GM21526 (cell line): Measurements from ENCODE around the gene CCDC32.
"Not testable (repeated sequence)": the region's sequence is repeated elsewhere in the genome, so short reads cannot be mapped to it uniquely, and the experiment has no call there.

Experiments used
- ATAC-seq: cut with Tn5 transposase; IDR thresholded peaks from one replicate; pipeline ENCODE4 v1.9.1; 2021; ENCODE audit warnings: moderate library complexity; ENCODE audit not compliant: unreplicated experiment, low FRiP score

CCDC32 gene

GRCh38 chr15:40564591-40565332, at the start of gene CCDC32:
CCDC32 (minus strand) TSS chr15:40565042; CDS start chr15:40563015, 2,027 bp downstream.
- peak; percentile 86 for ATAC-seq

- no peak for ATAC-seq
Measured at GRCh38 chr15:40613080-40613479, 48.2 kb upstream of the CCDC32 start.

- ATAC-seq: no peak
Measured at GRCh38 chr15:40603935-40604334, 39.1 kb upstream of the CCDC32 start.

GRCh38 chr15:40600956-40601355, 36.1 kb upstream of the CCDC32 start:
- no peak for ATAC-seq

- no peak for ATAC-seq
Measured at GRCh38 chr15:40598672-40599071, 33.8 kb upstream of the CCDC32 start.

- no peak for ATAC-seq
Measured at GRCh38 chr15:40598126-40598525, 33.3 kb upstream of the CCDC32 start.

DNA sequence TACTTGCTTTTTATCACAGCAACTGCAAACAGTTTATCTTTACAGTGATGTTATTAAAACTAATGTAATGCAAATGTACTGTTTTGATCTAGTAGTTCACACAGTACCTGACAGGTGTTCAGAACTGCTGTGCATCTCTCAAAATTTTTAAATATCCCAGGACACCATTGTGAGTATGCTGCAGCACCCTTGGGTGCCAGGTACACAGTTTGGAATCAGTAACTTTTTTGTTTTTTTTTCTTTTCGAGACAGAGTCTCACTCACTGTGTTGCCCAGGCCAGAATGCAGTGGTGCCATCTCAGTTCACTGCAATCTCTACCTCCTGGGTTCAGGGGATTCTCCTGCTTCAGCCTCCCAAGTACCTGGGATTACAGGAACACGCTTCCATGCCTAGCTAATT, 32.2 kb upstream of the CCDC32 start:
- no peak for ATAC-seq

- no peak for ATAC-seq
Measured at GRCh38 chr15:40595773-40596172, 30.9 kb upstream of the CCDC32 start.

DNA sequence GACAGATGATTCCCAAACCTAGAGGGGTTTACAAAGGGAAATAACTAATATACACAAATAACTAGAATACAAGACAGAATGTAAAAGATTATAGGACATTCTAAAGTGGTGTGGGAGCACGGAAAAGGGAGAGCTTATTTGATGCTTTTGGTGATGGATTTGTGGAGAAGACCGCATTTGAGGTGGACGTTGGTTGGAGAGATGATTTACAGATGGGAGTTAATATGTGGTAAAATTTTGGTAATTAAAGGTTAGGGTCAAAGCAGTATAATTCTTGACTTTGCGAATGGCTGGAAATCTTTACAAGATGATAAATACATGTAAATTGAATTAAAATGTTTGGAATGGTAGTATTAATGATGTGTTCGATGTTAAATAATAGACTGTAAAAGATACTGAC, 30.4 kb upstream of the CCDC32 start:
- no peak for ATAC-seq

- peak; percentile 36 for ATAC-seq
Measured at GRCh38 chr15:40594429-40594836, 29.6 kb upstream of the CCDC32 start.

DNA sequence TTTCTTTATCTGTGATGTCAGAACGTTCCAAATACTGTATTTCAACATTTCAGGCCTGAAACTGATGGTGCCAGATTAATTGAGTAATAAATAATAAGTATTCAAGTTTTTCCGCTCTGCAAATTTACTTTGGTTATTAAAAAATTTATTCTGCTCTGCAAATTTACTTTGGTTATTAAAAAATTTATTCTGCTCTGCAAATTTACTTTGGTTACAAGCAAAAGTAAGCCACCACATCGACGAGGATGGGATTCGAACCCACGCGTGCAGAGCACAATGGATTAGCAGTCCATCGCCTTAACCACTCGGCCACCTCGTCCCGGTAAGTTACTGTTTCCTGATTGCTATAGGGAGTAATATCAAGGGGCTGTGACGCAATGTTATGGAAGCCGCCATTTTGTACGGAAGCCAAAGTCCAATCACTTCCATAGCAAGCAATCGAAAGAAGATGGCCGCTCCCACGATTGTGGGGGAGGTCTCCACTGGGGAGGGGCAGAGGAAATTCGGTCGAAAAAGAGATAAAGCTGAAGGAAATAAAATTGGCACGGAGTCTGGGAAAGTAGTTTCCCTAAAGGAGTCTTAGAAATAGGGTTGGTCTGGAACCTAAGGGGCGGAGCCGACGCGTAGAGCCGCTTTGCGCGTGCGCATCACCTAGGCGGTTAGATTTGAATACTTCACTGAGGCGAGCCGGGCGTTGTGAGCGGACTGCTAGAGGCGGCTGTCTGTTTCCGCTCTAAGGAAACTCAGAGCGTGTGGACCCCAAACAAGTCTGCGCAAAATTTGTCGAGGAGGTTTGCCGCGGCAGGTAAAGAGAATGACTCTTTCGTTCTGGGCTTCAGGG, 29.0 kb upstream of the CCDC32 start, which contains the start of gene KNL1:
KNL1 (plus strand) TSS at position 662 of the 841 bp plus-strand sequence. CDS start 8,683 bp downstream, outside the sequence.
- ATAC-seq: peak; percentile 59

DNA sequence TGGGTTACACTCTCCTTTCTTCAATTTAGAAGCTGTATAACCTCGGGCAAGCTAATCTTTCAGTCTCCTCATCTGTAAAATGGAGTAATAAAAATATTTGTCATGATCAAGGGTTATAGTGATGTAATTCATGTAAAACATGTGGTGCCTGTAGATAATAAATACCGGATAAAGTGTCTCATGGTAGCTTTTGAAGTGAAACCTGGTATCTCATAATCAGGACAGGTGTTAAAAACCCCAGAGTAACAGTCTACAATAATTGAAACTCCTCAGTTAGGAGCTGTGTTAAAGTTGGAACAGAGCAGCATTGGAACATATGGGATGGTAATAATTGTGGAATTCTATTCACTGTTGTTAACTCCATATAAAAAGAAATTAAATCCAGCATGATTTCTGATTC, 28.3 kb upstream of the CCDC32 start:
- no peak for ATAC-seq

GRCh38 chr15:40591389-40591788, 26.5 kb upstream of the CCDC32 start:
- no peak for ATAC-seq

DNA sequence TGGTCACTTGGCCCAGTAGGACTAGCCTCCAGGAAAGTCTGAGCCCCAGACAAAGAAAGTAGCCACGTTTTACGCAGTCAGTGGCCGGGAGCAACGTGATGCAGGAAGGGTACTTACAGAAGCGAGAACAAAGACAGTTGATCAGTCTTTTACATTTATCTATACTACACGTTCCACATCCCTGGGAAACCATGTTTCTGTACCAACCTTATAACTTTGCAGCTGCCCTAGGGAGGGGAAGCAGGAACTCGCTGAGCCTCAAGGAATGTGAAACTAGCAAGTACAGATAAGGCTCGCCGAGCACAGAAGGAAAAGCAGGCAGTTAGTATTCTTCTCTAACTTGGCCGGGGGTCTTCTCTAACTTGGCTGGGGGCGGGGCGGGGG, 25.8 kb upstream of the CCDC32 start:
- ATAC-seq: no peak

GRCh38 chr15:40584191-40584590, 19.3 kb upstream of the CCDC32 start:
- no peak for ATAC-seq

DNA sequence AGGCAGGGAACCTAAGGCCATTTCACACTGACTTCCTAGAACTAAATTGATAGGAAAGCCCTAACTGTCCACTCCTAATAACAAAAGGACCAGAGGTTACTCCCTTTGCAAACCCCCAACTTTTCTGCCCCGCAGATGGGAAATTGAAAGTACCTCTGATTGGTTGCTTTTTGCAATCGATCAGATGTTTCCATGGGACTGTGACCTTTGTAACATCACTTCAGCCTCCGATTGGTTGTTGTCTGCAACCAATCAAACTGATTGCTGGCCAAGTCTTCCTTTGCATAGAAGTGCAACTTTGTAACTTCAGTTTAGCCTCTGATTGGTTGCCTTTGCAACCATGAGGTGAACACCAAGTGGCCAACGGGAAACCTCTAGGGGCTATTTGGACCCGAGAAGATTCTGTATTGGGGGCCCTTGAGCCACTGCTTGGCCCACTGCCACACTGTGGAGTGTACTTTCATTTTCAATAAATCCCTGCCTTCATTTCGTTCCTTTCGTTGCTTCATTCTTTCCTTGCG, 17.9 kb upstream of the CCDC32 start:
- no peak for ATAC-seq

GRCh38 chr15:40581796-40582195, 17.0 kb upstream of the CCDC32 start:
- ATAC-seq: not testable (repeated sequence)

GRCh38 chr15:40578892-40579291, 14.1 kb upstream of the CCDC32 start:
- ATAC-seq: no peak

DNA sequence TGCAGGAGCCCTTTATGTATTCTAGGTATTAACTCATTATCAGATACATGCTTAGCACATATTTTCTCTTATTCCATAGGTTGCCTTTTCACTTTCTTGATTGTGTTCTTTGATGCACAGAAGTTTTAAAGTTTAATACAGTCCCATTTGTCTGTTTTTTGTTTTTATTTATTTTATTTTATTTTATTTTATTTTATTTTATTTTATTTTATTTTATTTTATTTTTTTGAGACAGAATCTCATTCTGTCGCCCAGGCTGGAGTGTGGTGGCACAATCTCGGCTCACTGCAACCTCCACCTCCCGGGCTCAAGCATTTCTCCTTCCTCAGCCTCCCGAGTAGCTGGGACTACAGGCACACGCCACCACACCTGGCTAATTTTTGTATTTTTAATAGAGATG, 12.1 kb upstream of the CCDC32 start:
- not testable (repeated sequence) for ATAC-seq

- no peak for ATAC-seq
Measured at GRCh38 chr15:40575113-40575512, 10.3 kb upstream of the CCDC32 start.
